Measurements from ENCODE around the gene RPL12.

GRCh38 chr9:127421057-127421456, 30.1 kb downstream of the RPL12 start:
- TF ChIP-seq, protein P1, sequence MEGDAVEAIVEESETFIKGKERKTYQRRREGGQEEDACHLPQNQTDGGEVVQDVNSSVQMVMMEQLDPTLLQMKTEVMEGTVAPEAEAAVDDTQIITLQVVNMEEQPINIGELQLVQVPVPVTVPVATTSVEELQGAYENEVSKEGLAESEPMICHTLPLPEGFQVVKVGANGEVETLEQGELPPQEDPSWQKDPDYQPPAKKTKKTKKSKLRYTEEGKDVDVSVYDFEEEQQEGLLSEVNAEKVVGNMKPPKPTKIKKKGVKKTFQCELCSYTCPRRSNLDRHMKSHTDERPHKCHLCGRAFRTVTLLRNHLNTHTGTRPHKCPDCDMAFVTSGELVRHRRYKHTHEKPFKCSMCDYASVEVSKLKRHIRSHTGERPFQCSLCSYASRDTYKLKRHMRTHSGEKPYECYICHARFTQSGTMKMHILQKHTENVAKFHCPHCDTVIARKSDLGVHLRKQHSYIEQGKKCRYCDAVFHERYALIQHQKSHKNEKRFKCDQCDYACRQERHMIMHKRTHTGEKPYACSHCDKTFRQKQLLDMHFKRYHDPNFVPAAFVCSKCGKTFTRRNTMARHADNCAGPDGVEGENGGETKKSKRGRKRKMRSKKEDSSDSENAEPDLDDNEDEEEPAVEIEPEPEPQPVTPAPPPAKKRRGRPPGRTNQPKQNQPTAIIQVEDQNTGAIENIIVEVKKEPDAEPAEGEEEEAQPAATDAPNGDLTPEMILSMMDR (IDR thresholded peaks at IDR 0.05): no peak
- TF ChIP-seq POLR2A (IDR thresholded peaks at IDR 0.05): no peak

Measured in lower leg skin (tissue), 3 donors.